ENCODE results near the gene ZFP36L1. TPM values are rescaled to one million over a fixed set of nuclear protein-coding genes. Genes with fewer than 3 reads are reported as not detected.
"Not testable (repeated sequence)": the region's sequence is repeated elsewhere in the genome, so short reads cannot be mapped to it uniquely, and the experiment has no call there.

Gene ZFP36L1
- total and polyA plus RNA-seq, 9 of the 15 experiments (the other 6 are each of a cell fraction or from before 2014, with no cell fraction given) = 1.3 to 26.6 (median 3.7) TPM

DNA sequence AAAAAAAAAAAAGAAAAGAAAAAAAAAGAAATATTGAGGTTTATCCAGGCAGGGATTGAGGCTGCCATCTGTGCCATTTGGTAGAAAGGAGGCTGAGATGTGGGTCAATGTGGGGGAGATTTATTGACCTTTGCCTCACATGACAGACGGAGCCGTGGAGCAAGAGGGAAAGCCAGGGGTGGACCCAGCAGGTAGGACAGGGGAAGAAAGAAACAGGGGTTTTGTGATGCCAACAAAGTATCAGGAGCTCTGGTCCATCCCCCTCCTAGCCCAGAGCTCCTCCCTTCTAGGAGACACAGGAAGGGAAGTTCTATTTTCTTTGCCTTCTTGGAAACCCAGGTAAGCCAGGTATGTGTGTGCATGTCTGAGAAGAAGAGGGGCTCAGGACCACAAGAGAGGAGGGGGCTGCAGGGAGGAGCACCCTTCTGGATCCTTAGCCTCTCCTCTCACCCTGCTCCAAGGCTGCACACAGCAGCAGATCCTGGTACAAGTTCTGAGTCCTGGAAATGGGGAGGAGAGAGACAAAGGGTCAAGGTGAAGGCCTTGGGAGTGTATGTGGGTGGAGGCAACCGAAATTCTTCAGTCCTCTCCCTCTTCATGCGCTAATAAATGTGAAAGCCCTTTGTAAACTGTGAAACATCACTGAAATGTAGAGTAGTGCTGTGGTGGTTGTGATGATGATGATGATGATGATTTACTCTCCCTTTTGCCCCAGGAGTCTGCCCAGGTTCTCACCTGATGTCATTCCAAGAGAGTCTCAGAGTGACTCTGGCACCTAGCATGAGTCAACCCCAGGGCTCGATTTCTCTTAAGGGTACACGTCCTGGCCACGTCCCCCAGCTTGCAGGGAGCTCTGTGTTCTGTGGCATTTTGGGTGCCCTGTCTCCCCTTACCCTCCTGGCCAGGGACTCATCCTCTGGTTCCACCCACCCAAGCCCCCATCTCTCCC is 26.3 kb downstream of the ZFP36L1 start (continued):
- TF ChIP-seq, protein P1, sequence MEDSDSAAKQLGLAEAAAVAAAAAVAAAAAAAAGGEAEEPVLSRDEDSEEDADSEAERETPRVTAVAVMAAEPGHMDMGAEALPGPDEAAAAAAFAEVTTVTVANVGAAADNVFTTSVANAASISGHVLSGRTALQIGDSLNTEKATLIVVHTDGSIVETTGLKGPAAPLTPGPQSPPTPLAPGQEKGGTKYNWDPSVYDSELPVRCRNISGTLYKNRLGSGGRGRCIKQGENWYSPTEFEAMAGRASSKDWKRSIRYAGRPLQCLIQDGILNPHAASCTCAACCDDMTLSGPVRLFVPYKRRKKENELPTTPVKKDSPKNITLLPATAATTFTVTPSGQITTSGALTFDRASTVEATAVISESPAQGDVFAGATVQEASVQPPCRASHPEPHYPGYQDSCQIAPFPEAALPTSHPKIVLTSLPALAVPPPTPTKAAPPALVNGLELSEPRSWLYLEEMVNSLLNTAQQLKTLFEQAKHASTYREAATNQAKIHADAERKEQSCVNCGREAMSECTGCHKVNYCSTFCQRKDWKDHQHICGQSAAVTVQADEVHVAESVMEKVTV (CRISPR knock-in tag; IDR thresholded peaks at IDR 0.05) = no peak

DNA sequence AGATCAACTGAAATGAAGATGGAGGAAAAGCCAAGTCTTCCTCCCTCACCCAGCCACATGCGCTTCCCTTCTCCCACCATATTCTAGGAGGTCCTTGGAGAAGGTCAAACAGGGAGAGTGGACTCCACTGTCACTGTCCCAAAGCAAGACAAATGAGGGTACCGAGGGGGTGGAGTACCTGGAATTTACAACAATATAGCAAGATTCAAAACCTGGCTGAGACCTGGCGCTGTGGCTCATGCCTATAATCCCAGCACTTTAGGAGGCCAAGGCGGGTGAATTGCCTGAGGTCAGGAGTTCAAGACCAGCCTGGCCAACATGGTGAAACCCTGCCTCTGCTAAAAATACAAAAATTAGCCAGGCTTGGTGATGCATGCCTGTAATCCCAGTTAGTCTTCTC is 29.0 kb downstream of the ZFP36L1 start:
- 0 out of 2 replicates have a peak overlapping the region, but pooled peaks have one; percentile 24 for H2AFZ ChIP-seq (ENCODE audit: low read depth, low read length)
- 0 out of 2 replicates have a peak overlapping the region, but pooled peaks have one; percentile 31 for H3K4me2 ChIP-seq (ENCODE audit: insufficient read depth, low read length)
- H3K27ac ChIP-seq (ENCODE audit: extremely low read depth, low read depth, low read length); H3K9ac ChIP-seq (ENCODE audit: insufficient read depth in 1 of 2, low read depth in 2 of 2, low read length in 2 of 2); DNase-seq (ENCODE audit: extremely low read depth in 1 of 4, low spot score in 3 of 4); H3K9me1 ChIP-seq (ENCODE audit: control insufficient read depth, insufficient read depth, low read length); FAIRE-seq; H3K36me3 ChIP-seq (ENCODE audit: control insufficient read depth, insufficient read depth, low read length); in situ Hi-C loops (cut with MboI); H3K9me3 ChIP-seq (replicated peaks; ENCODE audit: control insufficient read depth, insufficient read depth, low read depth, low read length); H3K27me3 ChIP-seq (ENCODE audit: control insufficient read depth in 2 of 2, insufficient read depth in 2 of 2, low read length in 2 of 2); CTCF ChIA-PET (ENCODE audit: low intra/inter-chr PET ratio); H3K4me3 ChIP-seq; H3K79me2 ChIP-seq (ENCODE audit: control insufficient read depth, insufficient read depth, low read length); ATAC-seq; H4K20me1 ChIP-seq (replicated peaks; ENCODE audit: control insufficient read depth, insufficient read depth, low read length); BruUV-seq (replicated peaks): not testable (repeated sequence)
- intact Hi-C loops (cut with micrococcal nuclease) = loop anchor here (2.0 to 5.0 kb wide), 2 partner anchors 29 to 37 kb away; partner anchors contain the start of gene ZFP36L1
- POLR2A ChIA-PET = interaction anchor here (0.9 to 1.9 kb wide), 4 partner anchors 12 to 29 kb away, joined by 3 to 8 read pairs (median 8); partner anchors contain the start of gene ZFP36L1
- 85% methylated on average over 4 of the region's 4 CpGs for WGBS (ENCODE audit: insufficient coverage, low coverage, missing lambda C conversion rate)
- H3K4me1 ChIP-seq (replicated peaks in 1 of 2; ENCODE audit: control insufficient read depth in 2 of 2, insufficient read depth in 2 of 2, low read length in 2 of 2) = peaks cover 21 to 48% of the 10 kb centered on the region in 2 experiments
